Endodermal cell (in vitro differentiated cells): ENCODE results near the gene CSRNP2. TPM values are rescaled to one million over a fixed set of nuclear protein-coding genes. Genes with fewer than 3 reads are reported as not detected.

Source experiments
- DNase-seq: peaks from one replicate; pipeline ENCODE4 v3.0.0-alpha.2; 2017
- H3K27ac ChIP-seq: 2 replicates; pipeline ENCODE4 v1.5.1; 2013; ENCODE audit warnings: mild to moderate bottlenecking, low read depth, low read length, moderate library complexity
- H3K27me3 ChIP-seq: 2 replicates; pipeline ENCODE4 v1.6.1; 2013; ENCODE audit warnings: mild to moderate bottlenecking, low read length, moderate library complexity; ENCODE audit not compliant: insufficient read depth, control insufficient read depth, poor library complexity, severe bottlenecking
- H3K36me3 ChIP-seq: 2 replicates; pipeline ENCODE4 v1.7.0; 2013; ENCODE audit warnings: mild to moderate bottlenecking, low read length, moderate library complexity; ENCODE audit not compliant: control insufficient read depth, insufficient read depth
- H3K4me1 ChIP-seq: one replicate; pipeline ENCODE4 v1.7.0; 2013; ENCODE audit warnings: low read length; ENCODE audit not compliant: control insufficient read depth, insufficient read depth
- H3K4me3 ChIP-seq: 2 replicates; pipeline ENCODE4 v1.5.1; 2013; ENCODE audit warnings: mild to moderate bottlenecking, low read length, moderate library complexity
- H3K9ac ChIP-seq: 2 replicates; pipeline ENCODE4 v1.6.1; 2013; ENCODE audit warnings: mild to moderate bottlenecking, low read length, moderate library complexity; ENCODE audit not compliant: poor library complexity, severe bottlenecking; ENCODE audit errors: extremely low read depth
- H3K9me3 ChIP-seq: 2 replicates; pipeline ENCODE4 v1.6.1; 2013; ENCODE audit warnings: mild to moderate bottlenecking, low read length, moderate library complexity; ENCODE audit not compliant: control insufficient read depth
- H3K27ac Mint-ChIP-seq: 2 replicates; pipeline ENCODE4 v1.8.0; 2020; ENCODE audit warnings: mixed read lengths
- H3K27me3 Mint-ChIP-seq: 2 replicates; pipeline ENCODE4 v1.8.0; 2021; ENCODE audit warnings: mild to moderate bottlenecking, mixed read lengths; ENCODE audit not compliant: insufficient read depth
- H3K36me3 Mint-ChIP-seq: 2 replicates; pipeline ENCODE4 v1.8.0; 2020; ENCODE audit warnings: low read depth, mixed read lengths
- H3K4me1 Mint-ChIP-seq: 2 replicates; pipeline ENCODE4 v1.8.0; 2020; ENCODE audit warnings: mixed read lengths
- H3K4me3 Mint-ChIP-seq: 2 replicates; pipeline ENCODE4 v1.8.0; 2020; ENCODE audit warnings: mild to moderate bottlenecking, moderate library complexity, mixed read lengths
- H3K9me3 Mint-ChIP-seq: 2 replicates; pipeline ENCODE4 v1.8.0; 2020; ENCODE audit warnings: mild to moderate bottlenecking, mixed read lengths
- CTCF ChIP-seq: fragments of 200-600 bp; sonication (generic); conservative IDR thresholded peaks from 2 replicates; pipeline ENCODE4 v1.5.0; 2021; ENCODE audit warnings: antibody characterized with exemption, mild to moderate bottlenecking
- WGBS, 2 experiments: methylation state at CpG; one replicate each; pipeline versions ENCODE4 v1.1.5 to v1.1.7; 2013; ENCODE audit warnings: missing lambda C conversion rate in 2 of 2, mixed read lengths in 1 of 2; ENCODE audit not compliant: insufficient coverage in 1 of 2, insufficient read length in 1 of 2; 5-methylcytosine and 5-hydroxymethylcytosine counted together
- total RNA-seq, 2 donors: library from RNA; stranded (reverse); fragmentation: NEBNext Ultra II Directional in 1 of 2; extraction: Animal tissue kit (Norgen Biotek cat#: 25700) in 1 of 2; gene quantifications; 2 replicates in 1 of 2; 3 replicates in 1 of 2; pipeline ENCODE4 v1.2.1, GENCODE V29; 2021

The CSRNP2 gene
- total RNA-seq, 2 donors from 2014 or later = 45.7 to 52.1 TPM

- Histone ChIP-seq H3K4me1 (no peaks in the 10 kb centered on the region), H3K9me3 (no peaks in the 10 kb centered on the region), H3K27me3 (no peaks in the 10 kb centered on the region), H3K36me3 (peaks cover 32% of the 10 kb centered on the region), H3K4me3 (no peak overlapping the region), H3K9ac (no peak overlapping the region), H3K27ac (no peak overlapping the region)
- no peak for DNase-seq
- Mint-ChIP-seq H3K36me3 (peaks cover 74% of the 10 kb centered on the region), H3K9me3 (no peaks in the 10 kb centered on the region), H3K27ac (no peak overlapping the region), H3K27me3 (no peaks in the 10 kb centered on the region), H3K4me3 (no peak overlapping the region), H3K4me1 (no peaks in the 10 kb centered on the region)
- WGBS, 2 experiments = 24 to 56% methylated on average over 1 of the region's 1 CpG
- no peak for TF ChIP-seq CTCF
These were observed 15.2 kb upstream of the CSRNP2 start for GRCh38 chr12:51098611-51099010.

- DNase-seq = no peak
- no peak overlapping the region for H3K9ac ChIP-seq
- no peak overlapping the region for H3K27ac Mint-ChIP-seq
- no peaks in the 10 kb centered on the region for H3K4me1 Mint-ChIP-seq
- H3K4me3 Mint-ChIP-seq = no peak overlapping the region
- H3K9me3 Mint-ChIP-seq = no peaks in the 10 kb centered on the region
- no peak overlapping the region for H3K4me3 ChIP-seq
- no peaks in the 10 kb centered on the region for H3K27me3 ChIP-seq
- no peak overlapping the region for H3K27ac ChIP-seq
- H3K36me3 ChIP-seq = peaks cover 6% of the 10 kb centered on the region
- no peaks in the 10 kb centered on the region for H3K27me3 Mint-ChIP-seq
- TF ChIP-seq CTCF = no peak
- peaks cover 45% of the 10 kb centered on the region for H3K36me3 Mint-ChIP-seq
- no peaks in the 10 kb centered on the region for H3K9me3 ChIP-seq
- no peaks in the 10 kb centered on the region for H3K4me1 ChIP-seq
- 92 to 98% methylated on average over 8 to 10 of the region's 10 CpGs for WGBS, 2 experiments
These were observed 7.4 kb upstream of the CSRNP2 start for GRCh38 chr12:51090705-51091229.

GRCh38 chr12:51087818-51088217 is 4.4 kb upstream of the CSRNP2 start:
- WGBS, 2 experiments = 71 to 98% methylated on average over 1 to 3 of the region's 3 CpGs
- TF ChIP-seq CTCF = no peak
- no peak overlapping the region for H3K27ac Mint-ChIP-seq
- peaks cover 3% of the 10 kb centered on the region for H3K4me1 Mint-ChIP-seq
- Histone ChIP-seq H3K36me3 (no peaks in the 10 kb centered on the region), H3K4me1 (no peaks in the 10 kb centered on the region), H3K27me3 (no peaks in the 10 kb centered on the region), H3K27ac (no peak overlapping the region), H3K9me3 (no peaks in the 10 kb centered on the region), H3K4me3 (no peak overlapping the region), H3K9ac (no peak overlapping the region)
- peaks cover 22% of the 10 kb centered on the region for H3K36me3 Mint-ChIP-seq
- DNase-seq = no peak
- no peak overlapping the region for H3K4me3 Mint-ChIP-seq
- H3K27me3 Mint-ChIP-seq = no peaks in the 10 kb centered on the region
- H3K9me3 Mint-ChIP-seq = no peaks in the 10 kb centered on the region
